NCI-H446 (cell line): Measurements from ENCODE around the gene WRAP53.
"Not testable (repeated sequence)": the region's sequence is repeated elsewhere in the genome, so short reads cannot be mapped to it uniquely, and the experiment has no call there.

Source experiments
- DNase-seq, 2 experiments: peaks; one replicate each; lab custom pipeline; 2025; lab: John Stamatoyannopoulos, UW

WRAP53 gene

GRCh38 chr17:7687908-7688807, at the start of gene WRAP53:
WRAP53 (plus strand) TSS chr17:7688477; CDS start chr17:7688649, 172 bp downstream.
- peak; percentile 95 to 98 for DNase-seq

GRCh38 chr17:7640783-7641182, 47.5 kb upstream of the WRAP53 start:
- no peak for DNase-seq

GRCh38 chr17:7641635-7642034, 46.6 kb upstream of the WRAP53 start:
- not testable (repeated sequence) for DNase-seq

- DNase-seq: no peak
These were observed 43.5 kb upstream of the WRAP53 start for GRCh38 chr17:7644775-7645174.

GRCh38 chr17:7646457-7646856, 41.8 kb upstream of the WRAP53 start:
- DNase-seq: no peak

- DNase-seq: no peak
These were observed 41.3 kb upstream of the WRAP53 start for GRCh38 chr17:7647018-7647417.

- peak in 1 of 2 experiments; percentile 26 for DNase-seq
These were observed 37.7 kb upstream of the WRAP53 start, which contains the start of gene ATP1B2 for GRCh38 chr17:7650509-7651096. ATP1B2 (plus strand) TSS chr17:7650926; CDS start chr17:7651519, 593 bp downstream.

GRCh38 chr17:7651097-7651664, 37.1 kb upstream of the WRAP53 start:
- DNase-seq: no peak

GRCh38 chr17:7651665-7652387, 36.5 kb upstream of the WRAP53 start:
- no peak for DNase-seq

GRCh38 chr17:7652388-7653356, 35.6 kb upstream of the WRAP53 start:
- no peak for DNase-seq

GRCh38 chr17:7654832-7655540, 33.3 kb upstream of the WRAP53 start:
- DNase-seq: no peak

- DNase-seq: no peak
These were observed 32.8 kb upstream of the WRAP53 start for GRCh38 chr17:7655541-7655840.

GRCh38 chr17:7656958-7657609, 31.2 kb upstream of the WRAP53 start:
- no peak for DNase-seq

- peak in 1 of 2 experiments; percentile 13 for DNase-seq
These were observed 20.4 kb upstream of the WRAP53 start for GRCh38 chr17:7667656-7668406.

- no peak for DNase-seq
These were observed 19.8 kb upstream of the WRAP53 start for GRCh38 chr17:7668482-7668881.

GRCh38 chr17:7673239-7673638, 15.0 kb upstream of the WRAP53 start:
- no peak for DNase-seq

- DNase-seq: no peak
These were observed 13.3 kb upstream of the WRAP53 start for GRCh38 chr17:7674934-7675333.

- no peak for DNase-seq
These were observed 11.7 kb upstream of the WRAP53 start for GRCh38 chr17:7676533-7676932.

GRCh38 chr17:7677388-7678067, 10.7 kb upstream of the WRAP53 start:
- no peak for DNase-seq
